SH-SY5Y (cell line): ENCODE results near the gene SCAF11.

Experiments used
- GATA2 ChIP-seq: IDR thresholded peaks from 2 replicates; pipeline ENCODE4 v1.6.1; 2011; ENCODE audit warnings: mild to moderate bottlenecking, low read depth, low read length
- GATA3 ChIP-seq: IDR thresholded peaks from 2 replicates; pipeline ENCODE4 v1.6.1; 2011; ENCODE audit warnings: low read depth, mild to moderate bottlenecking, low read length, moderate library complexity

DNA sequence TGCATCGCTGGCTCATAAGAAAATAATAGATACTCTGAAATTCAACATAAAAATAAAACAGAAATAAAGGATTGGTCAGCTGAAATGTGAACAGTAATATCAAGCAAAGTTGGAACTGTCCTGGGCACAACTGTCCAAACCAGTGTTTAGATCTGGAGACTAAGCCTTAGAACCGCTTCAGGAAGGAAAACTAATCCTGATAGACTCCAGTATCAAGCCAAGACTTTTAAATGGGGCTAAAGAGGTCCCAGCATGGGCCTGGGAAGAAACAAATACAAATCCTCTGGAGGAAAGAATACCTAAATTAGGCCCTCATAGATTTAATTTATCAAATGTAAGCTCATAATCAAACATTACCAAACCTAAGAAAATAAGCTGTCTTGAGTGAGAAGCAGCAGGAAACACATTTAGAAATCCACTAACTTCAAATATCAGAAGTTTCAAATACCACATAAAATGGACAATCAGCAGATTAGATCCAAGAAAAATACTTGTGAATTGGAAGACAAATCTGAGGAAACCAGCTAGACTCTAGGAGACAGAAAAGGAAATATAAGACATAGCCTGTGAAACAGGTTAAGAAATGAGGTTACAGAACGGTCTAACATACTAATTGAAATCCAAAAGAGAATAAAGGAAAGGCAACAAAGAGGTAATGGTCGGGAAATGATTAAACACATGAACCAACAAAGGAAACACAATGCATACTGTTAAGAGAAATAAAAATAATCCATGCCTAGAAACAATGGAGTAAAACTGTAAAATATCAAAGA lies 27.6 kb downstream of the SCAF11 start:
- TF ChIP-seq GATA2 (no peak), GATA3 (no peak)
